Measurements from ENCODE around the gene HINT1. TPM values are rescaled to one million over a fixed set of nuclear protein-coding genes. Genes with fewer than 3 reads are reported as not detected.
"Not testable (repeated sequence)": the region's sequence is repeated elsewhere in the genome, so short reads cannot be mapped to it uniquely, and the experiment has no call there.

HINT1 gene
- total and polyA plus RNA-seq, 8 donors, result 47.9 to 168 (median 77.5) TPM

GRCh38 chr5:131194725-131195124, 29.7 kb upstream of the HINT1 start:
- Histone ChIP-seq H3K4me1 (no peaks in the 10 kb centered on the region), H3K27me3 (no peaks in the 10 kb centered on the region), H3K9me3 (no peaks in the 10 kb centered on the region), H3K4me3 (no peak overlapping the region), H3K36me3 (no peaks in the 10 kb centered on the region), H3K27ac (no peak overlapping the region)
- 85 to 86% methylated on average over 5 of the region's 5 CpGs for WGBS, 2 donors
- DNase-seq, result no peak
- TF ChIP-seq CTCF (IDR thresholded peaks at IDR 0.05), result no peak
- intact Hi-C loops (cut with DNase I), result no loop called here
- no peak for ATAC-seq
- no peak for FAIRE-seq

GRCh38 chr5:131193897-131194296, 28.8 kb upstream of the HINT1 start:
- DNase-seq; H3K4me3 ChIP-seq; H3K27me3 ChIP-seq; H3K4me1 ChIP-seq; H3K9me3 ChIP-seq; FAIRE-seq; H3K36me3 ChIP-seq; ATAC-seq; H3K27ac ChIP-seq; intact Hi-C loops (cut with DNase I): not testable (repeated sequence)
- WGBS, 2 donors, result 90 to 93% methylated on average over 7 of the region's 7 CpGs

- ATAC-seq, result no peak
- WGBS, 2 donors, result 81% methylated on average over 2 of the region's 2 CpGs
- intact Hi-C loops (cut with DNase I), result no loop called here
Observed at GRCh38 chr5:131193106-131193505, 28.1 kb upstream of the HINT1 start.

GRCh38 chr5:131186561-131187256, 21.7 kb upstream of the HINT1 start:
- no peak for FAIRE-seq
- Histone ChIP-seq H3K4me1 (no peaks in the 10 kb centered on the region), H3K27ac (no peak overlapping the region), H3K36me3 (peaks cover 0 to 5% (median 0%) of the 10 kb centered on the region in 3 donors), H3K9me3 (no peaks in the 10 kb centered on the region), H3K27me3 (no peaks in the 10 kb centered on the region), H3K4me3 (no peak overlapping the region)
- peak in 1 of 4 donors; percentile 38 for ATAC-seq
- intact Hi-C loops (cut with DNase I), result no loop called here
- TF ChIP-seq CTCF (IDR thresholded peaks at IDR 0.05), result no peak
- WGBS, 2 donors, result 71 to 77% methylated on average over 3 of the region's 3 CpGs
- DNase-seq, result no peak

More at GRCh38 chr5:131193106-131193505, 28.1 kb upstream of the HINT1 start:
- Histone ChIP-seq H3K27ac (no peak overlapping the region), H3K9me3 (no peaks in the 10 kb centered on the region), H3K27me3 (no peaks in the 10 kb centered on the region), H3K36me3 (no peaks in the 10 kb centered on the region), H3K4me1 (no peaks in the 10 kb centered on the region), H3K4me3 (no peak overlapping the region)
- FAIRE-seq, result no peak
- DNase-seq, result no peak
- TF ChIP-seq CTCF (IDR thresholded peaks at IDR 0.05), result no peak

- intact Hi-C loops (cut with DNase I), result no loop called here
- Histone ChIP-seq H3K36me3 (peaks cover 0 to 5% (median 0%) of the 10 kb centered on the region in 3 donors), H3K4me3 (no peak overlapping the region), H3K4me1 (no peaks in the 10 kb centered on the region), H3K9me3 (no peaks in the 10 kb centered on the region), H3K27ac (no peak overlapping the region), H3K27me3 (no peaks in the 10 kb centered on the region)
- DNase-seq (no peak), ATAC-seq (no peak), FAIRE-seq (no peak)
- no peak for TF ChIP-seq CTCF (IDR thresholded peaks at IDR 0.05)
Observed at GRCh38 chr5:131185523-131186104, 20.6 kb upstream of the HINT1 start.

Measured in pancreas (tissue), 10 donors.